ENCODE measurements around the gene SBF2. TPM values are rescaled to one million over a fixed set of nuclear protein-coding genes. Genes with fewer than 3 reads are reported as not detected.

The SBF2 gene
- total RNA-seq, 3 donors from 2014 or later (not counting 1 experiment from before 2014, with no cell fraction given): 25.2 to 26.9 (median 26.3) TPM

- peaks cover 11 to 21% of the 10 kb centered on the region in 2 donors for H3K27me3 Mint-ChIP-seq (ENCODE audit: low read depth in 2 of 2)
Observed at GRCh38 chr11:10301656-10302358, 7.8 kb upstream of the SBF2 start.

DNA sequence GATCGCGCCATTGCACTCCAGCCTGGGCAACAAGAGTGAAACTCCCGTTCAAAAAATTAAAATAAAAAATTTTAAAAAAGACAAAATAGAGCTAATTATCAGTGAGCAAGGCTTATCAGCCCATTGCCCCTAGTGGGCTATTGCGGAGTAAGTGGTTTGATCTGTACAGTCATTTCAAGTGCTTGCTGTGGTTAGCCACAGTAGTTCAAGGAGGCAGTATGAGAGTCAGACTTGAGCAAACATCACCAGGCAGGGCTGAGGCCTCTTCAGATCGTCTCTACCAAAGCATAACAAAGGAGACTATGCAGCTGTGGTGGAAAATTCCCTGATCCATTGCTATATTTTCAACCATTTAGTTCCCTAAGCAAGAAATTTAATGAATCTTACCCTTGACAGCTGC lies 4.3 kb upstream of the SBF2 start:
- Histone ChIP-seq H3K9me3 (ENCODE audit: control insufficient read depth, insufficient read depth, low read length) (no peaks in the 10 kb centered on the region), H3K27me3 (ENCODE audit: control insufficient read depth, insufficient read depth, low read length) (peaks cover 24% of the 10 kb centered on the region), H3K4me3 (ENCODE audit: low read length) (no peak overlapping the region), H3K36me3 (ENCODE audit: control insufficient read depth, insufficient read depth, low read length) (no peaks in the 10 kb centered on the region), H3K27ac (ENCODE audit: low read length) (no peak overlapping the region), H3K4me1 (ENCODE audit: control insufficient read depth, insufficient read depth, low read length) (peaks cover 29% of the 10 kb centered on the region)
- Mint-ChIP-seq H3K27ac (no peak overlapping the region), H3K4me3 (no peak overlapping the region), H3K27me3 (ENCODE audit: low read depth in 2 of 2) (peaks cover 25 to 29% of the 10 kb centered on the region in 2 donors), H3K36me3 (peaks cover 6% of the 10 kb centered on the region), H3K4me1 (peaks cover 28 to 29% of the 10 kb centered on the region in 2 donors), H3K9me3 (no peaks in the 10 kb centered on the region)
- 47% methylated on average over 5 of the region's 5 CpGs for WGBS (ENCODE audit: insufficient coverage)
- intact Hi-C loops (cut with micrococcal nuclease): no loop called here
- TF ChIP-seq CTCF (IDR thresholded peaks at IDR 0.05): no peak
- ATAC-seq (peak; percentile 51 to 70 (median 70)), DNase-seq (peak in 1 of 2 donors; percentile 79)

More at GRCh38 chr11:10301656-10302358, 7.8 kb upstream of the SBF2 start:
- Mint-ChIP-seq H3K36me3 (no peaks in the 10 kb centered on the region), H3K4me1 (peaks cover 42 to 51% of the 10 kb centered on the region in 2 donors), H3K9me3 (no peaks in the 10 kb centered on the region), H3K4me3 (peak overlapping the region; percentile 94), H3K27ac (peak overlapping the region; percentile 65 to 86)
- no peaks in the 10 kb centered on the region for H3K9me3 ChIP-seq (ENCODE audit: control insufficient read depth, insufficient read depth, low read length)
- DNase-seq (no peak), ATAC-seq (no peak)
- H3K36me3 ChIP-seq (ENCODE audit: control insufficient read depth, insufficient read depth, low read length): no peaks in the 10 kb centered on the region
- peaks cover 49% of the 10 kb centered on the region for H3K4me1 ChIP-seq (ENCODE audit: control insufficient read depth, insufficient read depth, low read length)
- WGBS (ENCODE audit: insufficient coverage): 74% methylated on average over 9 of the region's 9 CpGs
- intact Hi-C loops (cut with micrococcal nuclease): loop anchor here (10.0 kb wide), 2 partner anchors 433 to 767 kb away; no protein-coding TSS in a partner anchor
- H3K27ac ChIP-seq (ENCODE audit: low read length): no peak overlapping the region
- no peak overlapping the region for H3K4me3 ChIP-seq (ENCODE audit: low read length)
- TF ChIP-seq CTCF (IDR thresholded peaks at IDR 0.05): no peak
- peaks cover 15% of the 10 kb centered on the region for H3K27me3 ChIP-seq (ENCODE audit: control insufficient read depth, insufficient read depth, low read length)

DNA sequence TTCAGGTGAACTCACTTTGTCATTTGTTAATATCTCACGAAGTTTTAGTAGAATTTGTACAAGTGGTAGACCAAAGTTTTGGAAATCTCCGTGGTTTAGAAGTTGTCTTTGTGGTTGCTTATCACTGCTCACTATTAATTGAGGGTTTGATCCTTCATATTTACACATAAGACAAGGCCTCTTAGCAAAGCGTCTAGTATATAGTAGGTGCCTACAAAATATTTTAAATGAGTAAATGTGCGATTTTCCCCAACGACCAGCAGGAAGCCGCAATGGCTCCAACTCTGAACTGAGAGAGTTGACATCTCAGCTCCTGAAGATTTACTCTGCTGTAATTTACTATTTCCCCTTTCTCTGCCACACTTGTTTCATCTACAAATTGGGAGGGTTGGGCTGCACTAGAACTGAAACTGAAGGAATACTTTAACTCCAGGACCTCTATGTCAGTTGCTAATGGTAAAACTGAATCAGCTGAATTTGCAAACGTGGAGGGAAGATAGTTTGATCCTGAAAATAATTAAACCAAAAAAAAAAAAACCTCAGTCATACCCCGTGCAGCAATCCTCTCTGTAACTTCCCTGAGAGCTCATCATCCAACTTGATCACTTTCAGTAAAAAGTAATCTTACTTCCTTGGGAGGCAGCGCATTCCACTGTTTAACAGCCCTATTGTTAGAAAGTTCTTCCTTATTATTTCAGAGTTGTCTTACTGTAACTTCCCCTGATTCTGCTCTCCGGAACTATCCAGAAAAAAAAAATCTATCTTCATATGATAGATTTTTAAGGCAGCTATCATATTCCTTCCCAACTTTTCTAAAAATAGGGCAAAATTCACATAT lies 1.3 kb upstream of the SBF2 start:
- Mint-ChIP-seq H3K27me3 (ENCODE audit: low read depth in 2 of 2) (peaks cover 25 to 27% of the 10 kb centered on the region in 2 donors), H3K27ac (peak overlapping the region; percentile 57 to 74), H3K4me3 (peak overlapping the region; percentile 92), H3K9me3 (no peaks in the 10 kb centered on the region), H3K36me3 (peaks cover 6% of the 10 kb centered on the region), H3K4me1 (peaks cover 37 to 40% of the 10 kb centered on the region in 2 donors)
- intact Hi-C loops (cut with micrococcal nuclease): no loop called here
- Histone ChIP-seq H3K27me3 (ENCODE audit: control insufficient read depth, insufficient read depth, low read length) (peaks cover 24% of the 10 kb centered on the region), H3K36me3 (ENCODE audit: control insufficient read depth, insufficient read depth, low read length) (no peaks in the 10 kb centered on the region), H3K27ac (ENCODE audit: low read length) (no peak overlapping the region), H3K4me1 (ENCODE audit: control insufficient read depth, insufficient read depth, low read length) (peaks cover 22% of the 10 kb centered on the region), H3K9me3 (ENCODE audit: control insufficient read depth, insufficient read depth, low read length) (no peaks in the 10 kb centered on the region), H3K4me3 (ENCODE audit: low read length) (no peak overlapping the region)
- ATAC-seq: no peak
- 13% methylated on average over 6 of the region's 10 CpGs for WGBS (ENCODE audit: insufficient coverage)
- DNase-seq: peak in 1 of 2 donors; percentile 36
- TF ChIP-seq CTCF (IDR thresholded peaks at IDR 0.05): no peak

Data from natural killer cell (primary cell).